Measurements from ENCODE around the gene SHISA8.

Gene SHISA8

DNA sequence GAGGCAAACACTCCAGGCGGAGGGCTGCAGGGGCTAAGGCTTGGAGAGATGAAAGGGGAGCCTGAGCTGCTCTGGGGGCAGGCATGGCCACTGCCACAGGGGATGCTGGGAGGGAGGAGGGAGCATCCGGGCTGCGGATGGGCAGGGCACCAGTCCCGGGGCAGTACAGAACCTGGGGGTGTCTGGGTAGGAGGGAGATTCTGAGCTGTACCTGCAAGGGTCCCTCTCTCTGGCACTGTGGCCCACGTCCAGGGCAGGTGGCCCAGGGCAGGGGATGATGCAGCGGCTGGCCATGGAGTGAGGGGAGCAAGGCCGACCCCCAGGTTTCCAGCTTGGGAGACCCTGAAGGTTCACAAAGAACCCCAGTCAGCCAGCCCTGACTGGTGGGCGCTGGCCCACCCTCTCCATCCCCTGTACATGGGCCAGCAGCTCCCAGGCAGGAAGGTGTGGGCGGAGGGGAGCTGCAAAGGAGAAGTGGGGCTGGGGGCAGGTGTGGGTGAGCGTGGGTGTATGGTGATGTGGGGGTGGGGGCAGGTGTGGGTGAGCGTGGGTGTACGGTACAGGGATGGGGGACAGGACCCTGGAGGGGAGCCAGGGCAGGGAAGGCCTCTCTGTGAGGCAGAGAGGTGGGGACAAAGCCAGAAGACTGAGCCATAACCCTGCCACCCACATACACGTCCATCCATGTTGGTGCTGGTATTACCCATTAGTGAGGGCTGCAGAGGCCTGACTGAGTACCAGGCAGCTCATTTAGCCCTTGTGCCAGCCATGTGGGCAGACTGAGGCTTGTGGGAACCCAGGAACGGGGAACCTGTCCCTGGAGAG lies 13.9 kb upstream of the SHISA8 start:
- H2AFZ ChIP-seq (ENCODE audit: low read depth, low read length): no peak overlapping the region
- no peaks in the 10 kb centered on the region for H3K79me2 ChIP-seq (ENCODE audit: insufficient read depth, low read length)
- DNase-seq (no peak), ATAC-seq (ENCODE audit: insufficient read depth, low read depth) (peak; percentile 12)
- no peak overlapping the region for H3K27ac ChIP-seq (ENCODE audit: low read length)
- peaks cover 32% of the 10 kb centered on the region for H4K20me1 ChIP-seq (ENCODE audit: insufficient read depth, low read length)
- peaks cover 29% of the 10 kb centered on the region for H3K36me3 ChIP-seq (ENCODE audit: insufficient read depth, low read length)
- H3K4me3 ChIP-seq (ENCODE audit: low read depth in 1 of 2, low read length in 2 of 2): no peak overlapping the region
- no peaks in the 10 kb centered on the region for H3K9me3 ChIP-seq (ENCODE audit: insufficient read depth, low read length, severe bottlenecking)
- H3K27me3 ChIP-seq (ENCODE audit: insufficient read depth, low read length, poor library complexity): no peaks in the 10 kb centered on the region
- no peak overlapping the region for H3K4me2 ChIP-seq (ENCODE audit: insufficient read depth, low read length)
- no peak overlapping the region for H3K9ac ChIP-seq (ENCODE audit: low read depth, low read length)
- no peaks in the 10 kb centered on the region for H3K4me1 ChIP-seq (ENCODE audit: insufficient read depth, low read length)
- no peak for TF ChIP-seq CTCF (IDR thresholded peaks at IDR 0.05; ENCODE audit: borderline replicate concordance, extremely low read depth, low read length, poor library complexity, severe bottlenecking)
- no peak for TF ChIP-seq EZH2 (IDR thresholded peaks at IDR 0.05; ENCODE audit: borderline replicate concordance, low read depth, low read length, severe bottlenecking)

DNA sequence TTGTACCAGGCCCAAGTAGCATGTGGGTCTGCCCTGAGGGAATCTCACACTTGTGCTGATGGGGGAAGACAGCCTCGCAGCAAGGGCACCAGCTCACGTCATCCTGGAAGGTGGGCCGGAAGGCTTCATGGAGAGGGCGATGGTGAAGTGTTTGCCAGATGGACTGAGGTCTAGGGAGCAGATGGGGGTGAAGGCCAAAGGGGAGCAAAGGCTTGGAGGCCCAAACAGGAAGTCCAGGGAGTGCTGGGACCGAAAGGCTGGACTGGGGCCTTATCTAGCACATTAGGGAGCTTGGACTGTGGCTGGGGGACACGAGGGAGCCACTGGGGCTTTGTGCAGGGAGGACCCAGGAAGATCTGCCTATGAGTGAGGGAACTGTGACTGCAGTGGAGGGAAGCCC lies 12.9 kb upstream of the SHISA8 start:
- no peak for DNase-seq
- peaks cover 24% of the 10 kb centered on the region for H3K36me3 ChIP-seq (ENCODE audit: insufficient read depth, low read length)
- no peaks in the 10 kb centered on the region for H3K79me2 ChIP-seq (ENCODE audit: insufficient read depth, low read length)
- H4K20me1 ChIP-seq (ENCODE audit: insufficient read depth, low read length): peaks cover 23% of the 10 kb centered on the region
- H3K9ac ChIP-seq (ENCODE audit: low read depth, low read length): no peak overlapping the region
- no peak overlapping the region for H2AFZ ChIP-seq (ENCODE audit: low read depth, low read length)
- H3K4me1 ChIP-seq (ENCODE audit: insufficient read depth, low read length): no peaks in the 10 kb centered on the region
- TF ChIP-seq EZH2 (IDR thresholded peaks at IDR 0.05; ENCODE audit: borderline replicate concordance, low read depth, low read length, severe bottlenecking): no peak
- no peaks in the 10 kb centered on the region for H3K27me3 ChIP-seq (ENCODE audit: insufficient read depth, low read length, poor library complexity)
- no peak for ATAC-seq (ENCODE audit: insufficient read depth, low read depth)
- H3K9me3 ChIP-seq (ENCODE audit: insufficient read depth, low read length, severe bottlenecking): no peaks in the 10 kb centered on the region
- H3K4me2 ChIP-seq (ENCODE audit: insufficient read depth, low read length): no peak overlapping the region
- H3K4me3 ChIP-seq (ENCODE audit: low read depth in 1 of 2, low read length in 2 of 2): no peak overlapping the region
- H3K27ac ChIP-seq (ENCODE audit: low read length): no peak overlapping the region

GRCh38 chr22:41925783-41926460 lies 11.0 kb upstream of the SHISA8 start:
- no peak overlapping the region for H2AFZ ChIP-seq (ENCODE audit: low read depth, low read length)
- no peaks in the 10 kb centered on the region for H3K27me3 ChIP-seq (ENCODE audit: insufficient read depth, low read length, poor library complexity)
- H3K9me3 ChIP-seq (ENCODE audit: insufficient read depth, low read length, severe bottlenecking): no peaks in the 10 kb centered on the region
- TF ChIP-seq CTCF (IDR thresholded peaks at IDR 0.05; ENCODE audit: borderline replicate concordance, extremely low read depth, low read length, poor library complexity, severe bottlenecking) (peak; percentile 40), EZH2 (IDR thresholded peaks at IDR 0.05; ENCODE audit: borderline replicate concordance, low read depth, low read length, severe bottlenecking) (no peak)
- no peak overlapping the region for H3K9ac ChIP-seq (ENCODE audit: low read depth, low read length)
- H3K79me2 ChIP-seq (ENCODE audit: insufficient read depth, low read length): no peaks in the 10 kb centered on the region
- no peak overlapping the region for H3K4me3 ChIP-seq (ENCODE audit: low read depth in 1 of 2, low read length in 2 of 2)
- peaks cover 10% of the 10 kb centered on the region for H4K20me1 ChIP-seq (ENCODE audit: insufficient read depth, low read length)
- H3K4me2 ChIP-seq (ENCODE audit: insufficient read depth, low read length): no peak overlapping the region
- no peak for ATAC-seq (ENCODE audit: insufficient read depth, low read depth)
- DNase-seq: no peak
- H3K36me3 ChIP-seq (ENCODE audit: insufficient read depth, low read length): peaks cover 10% of the 10 kb centered on the region; the same call in 1 of the 2 replicates
- H3K27ac ChIP-seq (ENCODE audit: low read length): no peak overlapping the region
- no peaks in the 10 kb centered on the region for H3K4me1 ChIP-seq (ENCODE audit: insufficient read depth, low read length)

Data from DND-41 (cell line).